H1 (cell line): ENCODE results near the gene SSU72. TPM values are rescaled to one million over a fixed set of nuclear protein-coding genes. Genes with fewer than 3 reads are reported as not detected.
"Not testable (repeated sequence)": the region's sequence is repeated elsewhere in the genome, so short reads cannot be mapped to it uniquely, and the experiment has no call there.

Source experiments
- CTCF ChIA-PET: fragments of 300-600 bp; sonication (Branson Sonifier 250); formaldehyde crosslinking; loops from one replicate; lab custom pipeline; 2021; ENCODE audit not compliant: partially characterized antibody; lab: Charles Lee
- POLR2A ChIA-PET: fragments of 300-600 bp; sonication (Branson Sonifier 250); formaldehyde crosslinking; loops from one replicate; lab custom pipeline; 2021; ENCODE audit warnings: inconsistent platforms; ENCODE audit not compliant: partially characterized antibody; lab: Charles Lee
- DNase-seq, 2 experiments: peaks; one replicate each; pipeline versions ENCODE4 v3.0.0 to v3.0.0-alpha.2; 2010 to 2022; ENCODE audit warnings: low spot score in 2 of 2, low read depth in 1 of 2, mixed read lengths in 1 of 2
- FAIRE-seq: peaks from 2 replicates; lab custom pipeline; 2011; peaks lifted over from hg19 to GRCh38; lab: Jason Lieb, UNC
- H2AFZ ChIP-seq: 2 replicates; pipeline ENCODE4 v1.8.1; 2012; ENCODE audit warnings: low read length, inconsistent platforms
- H2AK5ac ChIP-seq: 2 replicates; pipeline ENCODE4 v1.6.1; 2013; ENCODE audit warnings: low read depth, low read length
- H2BK120ac ChIP-seq: replicated peaks from 2 replicates; pipeline ENCODE3; 2013; ENCODE audit warnings: low read depth, low read length, inconsistent platforms
- H2BK12ac ChIP-seq: 2 replicates; pipeline ENCODE4 v1.6.1; 2013; ENCODE audit warnings: low read depth, low read length
- H2BK15ac ChIP-seq: 2 replicates; pipeline ENCODE4 v1.6.1; 2013; ENCODE audit warnings: low read length
- H2BK20ac ChIP-seq: 2 replicates; pipeline ENCODE4 v1.6.1; 2013; ENCODE audit warnings: low read length
- H2BK5ac ChIP-seq: 2 replicates; pipeline ENCODE4 v1.6.1; 2013; ENCODE audit warnings: low read depth, low read length
- H3K14ac ChIP-seq: 2 replicates; pipeline ENCODE4 v1.6.1; 2013; ENCODE audit warnings: inconsistent platforms; ENCODE audit not compliant: insufficient read length
- H3K18ac ChIP-seq: 2 replicates; pipeline ENCODE4 v1.6.1; 2013; ENCODE audit warnings: low read length; ENCODE audit errors: extremely low read depth
- H3K23ac ChIP-seq: 2 replicates; pipeline ENCODE4 v1.6.1; 2013; ENCODE audit warnings: inconsistent platforms; ENCODE audit not compliant: insufficient read length
- H3K23me2 ChIP-seq: 2 replicates; pipeline ENCODE4 v1.6.1; 2013; ENCODE audit warnings: low read depth, low read length
- H3K27ac ChIP-seq: 2 replicates; pipeline ENCODE4 v1.6.1; 2011; ENCODE audit warnings: low read depth, low read length, inconsistent platforms
- H3K27me3 ChIP-seq, 4 experiments: replicated peaks in 1 of 4; 1 replicate in 1 of 4; 2 replicates in 3 of 4; pipeline versions ENCODE4 v1.6.1 to v1.8.1; 2011 to 2013; ENCODE audit warnings: low read length in 3 of 4, mild to moderate bottlenecking in 3 of 4, inconsistent platforms in 2 of 4, mixed read lengths in 2 of 4, moderate library complexity in 1 of 4; ENCODE audit not compliant: control insufficient read depth in 3 of 4, insufficient read depth in 3 of 4; ENCODE audit errors: extremely low read depth in 1 of 4
- H3K36me3 ChIP-seq, 4 experiments: 2 replicates each; pipeline versions ENCODE4 v1.6.1 to v1.8.1; 2011 to 2013; ENCODE audit warnings: mild to moderate bottlenecking in 4 of 4, low read length in 3 of 4, moderate library complexity in 2 of 4, control low read depth in 1 of 4, inconsistent platforms in 1 of 4; ENCODE audit not compliant: insufficient read depth in 4 of 4, control insufficient read depth in 2 of 4
- H3K4ac ChIP-seq: replicated peaks from 2 replicates; pipeline ENCODE3; 2013; ENCODE audit warnings: low read length, low read depth, mixed read lengths, inconsistent platforms; ENCODE audit not compliant: insufficient read length
- H3K4me1 ChIP-seq, 4 experiments: replicated peaks in 1 of 4; 1 replicate in 1 of 4; 2 replicates in 3 of 4; pipeline versions ENCODE4 v1.6.1 to v1.8.1; 2011 to 2013; ENCODE audit warnings: low read length in 3 of 4, inconsistent platforms in 2 of 4, mixed read lengths in 1 of 4; ENCODE audit not compliant: insufficient read depth in 4 of 4, control insufficient read depth in 3 of 4
- H3K4me2 ChIP-seq, 2 experiments: 2 replicates each; pipeline versions ENCODE4 v1.6.1 to v1.8.1; 2011 to 2013; ENCODE audit warnings: low read depth in 2 of 2, low read length in 2 of 2, control low read depth in 1 of 2, inconsistent platforms in 1 of 2, mild to moderate bottlenecking in 1 of 2; ENCODE audit not compliant: insufficient read depth in 1 of 2
- H3K4me3 ChIP-seq, 4 experiments: fragments of 200-600, 300-600 bp in 1 of 4; sonication (generic), shearing (Covaris generic), sonication (Bioruptor Twin) in 1 of 4; 2 replicates each; pipeline versions ENCODE4 v1.5.1 to v1.8.1; 2011 to 2016; ENCODE audit warnings: low read length in 4 of 4, low read depth in 3 of 4, control low read depth in 2 of 4, inconsistent platforms in 2 of 4, mild to moderate bottlenecking in 2 of 4, mixed read lengths in 1 of 4, moderate library complexity in 1 of 4; ENCODE audit not compliant: insufficient read depth in 2 of 4; ENCODE audit errors: extremely low read depth in 1 of 4
- H3K56ac ChIP-seq: replicated peaks from 2 replicates; pipeline ENCODE3; 2013; ENCODE audit warnings: low read depth, mild to moderate bottlenecking, mixed read lengths, low read length, inconsistent platforms; ENCODE audit not compliant: insufficient read length
- H3K79me1 ChIP-seq: 2 replicates; pipeline ENCODE4 v1.6.1; 2013; ENCODE audit warnings: low read depth, low read length, control low read depth
- H3K79me2 ChIP-seq, 2 experiments: 2 replicates each; pipeline versions ENCODE4 v1.6.1 to v1.8.1; 2012 to 2013; ENCODE audit warnings: low read length in 2 of 2, mild to moderate bottlenecking in 2 of 2, inconsistent platforms in 1 of 2; ENCODE audit not compliant: insufficient read depth in 2 of 2, control insufficient read depth in 1 of 2
- H3K9ac ChIP-seq, 4 experiments: replicated peaks in 1 of 4; 1 replicate in 1 of 4; 2 replicates in 3 of 4; pipeline versions ENCODE4 v1.6.1 to v1.8.1; 2011 to 2013; ENCODE audit warnings: low read depth in 3 of 4, low read length in 3 of 4, control low read depth in 2 of 4, mild to moderate bottlenecking in 2 of 4, moderate library complexity in 2 of 4, inconsistent platforms in 1 of 4; ENCODE audit errors: extremely low read depth in 1 of 4
- H3K9me3 ChIP-seq, 2 experiments: 2 replicates each; pipeline versions ENCODE4 v1.6.1 to v1.8.1; 2012 to 2013; ENCODE audit warnings: mild to moderate bottlenecking in 2 of 2, moderate library complexity in 2 of 2, control low read depth in 1 of 2, inconsistent platforms in 1 of 2, low read depth in 1 of 2, low read length in 1 of 2, mixed read lengths in 1 of 2; ENCODE audit not compliant: insufficient read depth in 2 of 2
- H4K20me1 ChIP-seq, 2 experiments: replicated peaks in 1 of 2; 2 replicates each; pipeline versions ENCODE3 to v1.8.1; 2011 to 2013; ENCODE audit warnings: inconsistent platforms in 2 of 2, low read length in 2 of 2, mild to moderate bottlenecking in 1 of 2; ENCODE audit not compliant: insufficient read depth in 2 of 2, control insufficient read depth in 1 of 2
- H4K5ac ChIP-seq: 2 replicates; pipeline ENCODE4 v1.6.1; 2013; ENCODE audit warnings: low read length, low read depth, mixed read lengths, inconsistent platforms; ENCODE audit not compliant: insufficient read length
- H4K8ac ChIP-seq: 2 replicates; pipeline ENCODE4 v1.8.0; 2013; ENCODE audit warnings: mild to moderate bottlenecking, moderate library complexity, low read length, inconsistent platforms; ENCODE audit not compliant: insufficient read depth; ENCODE audit errors: extremely low read depth
- H4K91ac ChIP-seq: replicated peaks from 2 replicates; pipeline ENCODE3; 2013; ENCODE audit warnings: low read length, mixed read lengths, inconsistent platforms; ENCODE audit not compliant: insufficient read length
- WGBS, 2 experiments: shearing (Covaris generic) in 1 of 2; methylation state at CpG; one replicate each; pipeline versions ENCODE4 v1.1.6 to v1.1.7; 2013 to 2015; ENCODE audit warnings: low lambda C conversion rate in 2 of 2, mixed read lengths in 2 of 2, inconsistent platforms in 1 of 2, low coverage in 1 of 2, missing lambda C conversion rate in 1 of 2; ENCODE audit not compliant: insufficient replicate concordance in 2 of 2, insufficient coverage in 1 of 2, insufficient read length in 1 of 2; ENCODE audit errors: extremely low coverage in 1 of 2, missing lambda C conversion rate in 1 of 2; 5-methylcytosine and 5-hydroxymethylcytosine counted together
- polyA plus RNA-seq, 7 experiments: library from polyadenylated mRNA; depleted of rRNA in 3 of 7; stranded (reverse) in 5 of 7; unstranded in 2 of 7; fragments of >200 nt in 5 of 7; fragments of 200-250 nt in 2 of 7; gene quantifications; 1 replicate in 5 of 7; 2 replicates in 1 of 7; 4 replicates in 1 of 7; pipeline versions ENCODE4 v1.2.1 to v1.2.3, GENCODE V29; 2011 to 2013; ENCODE audit warnings: missing spikeins in 2 of 7, mixed read lengths in 2 of 7
- total RNA-seq: library from RNA; stranded (reverse); fragmentation: NEBNext Ultra II Directional; extraction: Animal tissue kit (Norgen Biotek cat#: 25700); gene quantifications from 2 replicates; pipeline ENCODE4 v1.2.1, GENCODE V29; 2021

The SSU72 gene
- total and polyA plus RNA-seq, 2 of the 8 experiments (the other 6 are each of a cell fraction or from before 2014, with no cell fraction given): 110 to 165 TPM

DNA sequence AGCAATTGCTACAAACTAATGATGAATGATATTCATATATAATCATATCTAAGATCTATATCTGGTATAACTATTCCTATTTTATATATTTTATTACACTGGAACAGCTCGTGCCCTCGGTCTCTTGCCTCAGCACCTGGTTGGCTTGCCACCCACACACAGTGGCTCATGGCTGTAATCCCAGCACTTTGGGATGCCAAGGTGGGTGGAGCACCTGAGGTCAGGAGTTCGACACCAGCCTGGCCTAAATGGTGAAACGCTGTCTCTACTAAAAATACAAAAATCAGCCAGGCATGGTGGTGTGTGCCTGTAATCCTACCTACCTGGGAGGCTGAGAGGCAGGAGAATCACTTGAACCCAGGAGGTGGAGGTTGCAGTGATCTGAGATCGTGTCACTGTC is 68.9 kb downstream of the SSU72 start:
- not testable (repeated sequence) for H3K23me2 ChIP-seq, H2BK120ac ChIP-seq, FAIRE-seq, DNase-seq, H2BK5ac ChIP-seq, H2BK12ac ChIP-seq, H3K56ac ChIP-seq, H3K79me2 ChIP-seq, H2AK5ac ChIP-seq, H3K27me3 ChIP-seq, H3K4ac ChIP-seq, H3K36me3 ChIP-seq, H4K8ac ChIP-seq, H3K4me1 ChIP-seq, H2BK15ac ChIP-seq, H2BK20ac ChIP-seq, H3K4me3 ChIP-seq, H3K18ac ChIP-seq, H4K5ac ChIP-seq, H3K4me2 ChIP-seq, H4K20me1 ChIP-seq, H3K79me1 ChIP-seq, H3K9ac ChIP-seq, H3K27ac ChIP-seq, H3K9me3 ChIP-seq, H2AFZ ChIP-seq, H4K91ac ChIP-seq, H3K23ac ChIP-seq, H3K14ac ChIP-seq
- POLR2A ChIA-PET: interaction anchor here (0.5 to 1.4 kb wide), 4 partner anchors 72 to 135 kb away, joined by 3 to 4 read pairs (median 3); no protein-coding TSS in a partner anchor
- CTCF ChIA-PET: interaction anchor here (0.6 to 2.4 kb wide), 13 partner anchors 14 to 439 kb away, joined by 3 to 10 read pairs (median 4); no protein-coding TSS in a partner anchor
- WGBS, 2 experiments: 99% methylated on average over 5 of the region's 5 CpGs; no CpG with 5 or more reads in 1 of the 2 experiments
